HEK293T (cell line): ENCODE data around the gene PAFAH1B2.

Source experiments
- ARNT ChIP-seq: fragments of 450-650 bp; IDR thresholded peaks from 2 replicates; pipeline ENCODE4 v1.6.1; 2017; ENCODE audit warnings: mild to moderate bottlenecking
- BHLHE40 ChIP-seq: fragments of 450-650 bp; IDR thresholded peaks from 2 replicates; pipeline ENCODE4 v1.6.1; 2016; ENCODE audit warnings: mild to moderate bottlenecking, moderate library complexity, borderline replicate concordance
- CTBP1 ChIP-seq: fragments of 450-650 bp; IDR thresholded peaks from 2 replicates; pipeline ENCODE4 v1.6.1; 2016; ENCODE audit warnings: borderline replicate concordance
- FOXA1 ChIP-seq: fragments of 450-650 bp; IDR thresholded peaks from 2 replicates; pipeline ENCODE4 v1.6.1; 2016; ENCODE audit warnings: mild to moderate bottlenecking
- FOXK2 ChIP-seq: fragments of 450-650 bp; IDR thresholded peaks from 2 replicates; pipeline ENCODE4 v1.6.1; 2016; ENCODE audit warnings: mild to moderate bottlenecking
- FOXM1 ChIP-seq: fragments of 450-650 bp; IDR thresholded peaks from 2 replicates; pipeline ENCODE4 v1.6.1; 2017; ENCODE audit warnings: mild to moderate bottlenecking, borderline replicate concordance
- L3MBTL2 ChIP-seq: fragments of 450-650 bp; conservative IDR thresholded peaks from 2 replicates; pipeline ENCODE4 v1.6.1; 2016; ENCODE audit warnings: mild to moderate bottlenecking
- NFRKB ChIP-seq: fragments of 450-650 bp; IDR thresholded peaks from 2 replicates; pipeline ENCODE4 v1.6.1; 2016; ENCODE audit warnings: mild to moderate bottlenecking, moderate library complexity
- SP1 ChIP-seq: fragments of 450-650 bp; IDR thresholded peaks from 2 replicates; pipeline ENCODE4 v1.6.1; 2017
- TARDBP ChIP-seq: fragments of 450-650 bp; IDR thresholded peaks from 2 replicates; pipeline ENCODE4 v1.6.1; 2016
- ZNF384 ChIP-seq: fragments of 450-650 bp; IDR thresholded peaks from 2 replicates; pipeline ENCODE4 v1.6.1; 2016

DNA sequence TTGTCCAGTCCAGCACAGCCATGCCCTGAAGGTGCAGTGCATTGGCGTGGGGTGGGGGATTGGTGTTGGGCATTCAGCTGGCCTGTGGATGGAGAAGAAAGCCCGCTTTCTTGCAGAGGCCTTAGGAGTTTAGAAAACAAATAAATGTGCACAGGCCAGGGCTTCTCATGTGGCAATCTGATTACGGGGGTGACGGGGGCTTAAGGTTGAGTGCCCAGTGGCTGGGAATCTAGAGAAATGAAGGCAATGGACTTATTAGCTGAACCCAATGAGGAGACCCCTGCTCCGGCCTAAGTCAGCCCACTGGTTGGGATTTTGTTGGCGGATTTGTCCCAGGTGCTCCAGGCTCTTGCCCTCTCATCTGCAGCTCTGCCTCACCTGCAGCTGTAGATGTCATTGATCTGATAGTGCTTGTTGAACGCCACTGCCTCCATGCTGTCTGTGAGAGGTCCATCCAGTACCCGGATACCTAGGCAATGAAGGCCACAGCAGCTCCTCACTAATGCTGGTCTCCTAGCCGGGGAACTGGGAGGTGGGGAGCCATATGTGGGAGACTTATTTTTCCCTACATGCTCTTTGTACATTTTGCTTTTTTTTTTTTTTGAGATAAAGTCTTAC, 81.6 kb downstream of the PAFAH1B2 start:
- no peak for TF ChIP-seq SP1
- TF ChIP-seq NFRKB, result no peak
- TF ChIP-seq FOXM1, result no peak
- TF ChIP-seq ZNF384, result no peak
- TF ChIP-seq TARDBP, result no peak
- no peak for TF ChIP-seq FOXA1
- TF ChIP-seq FOXK2, result no peak
- no peak for TF ChIP-seq L3MBTL2
- no peak for TF ChIP-seq BHLHE40
- no peak for TF ChIP-seq ARNT
- TF ChIP-seq CTBP1, result no peak
